Thymus (tissue), 11 donors: ENCODE measurements around the gene ACBD6. TPM values are rescaled to one million over a fixed set of nuclear protein-coding genes. Genes with fewer than 3 reads are reported as not detected.

ENCODE experiments used
- DNase-seq, 9 donors: peaks; one replicate each; pipeline ENCODE4 v3.0.0-alpha.2; 2013; ENCODE audit warnings: low spot score in 9 of 9, low read depth in 6 of 9, missing footprints in 1 of 9
- H3K27ac ChIP-seq, 2 donors: one replicate each; pipeline ENCODE4 v1.5.1; 2013; ENCODE audit warnings: control low read depth in 1 of 2, low read depth in 1 of 2, low read length in 1 of 2, mild to moderate bottlenecking in 1 of 2, moderate library complexity in 1 of 2
- H3K27me3 ChIP-seq, 2 donors: one replicate each; pipeline ENCODE4 v1.5.1; 2013; ENCODE audit warnings: low read length in 1 of 2; ENCODE audit not compliant: control insufficient read depth in 2 of 2, insufficient read depth in 1 of 2
- H3K36me3 ChIP-seq, 2 donors: one replicate each; pipeline ENCODE4 v1.5.1; 2013; ENCODE audit warnings: low read length in 1 of 2, mild to moderate bottlenecking in 1 of 2, moderate library complexity in 1 of 2; ENCODE audit not compliant: control insufficient read depth in 2 of 2, insufficient read depth in 2 of 2
- H3K4me1 ChIP-seq, 2 donors: one replicate each; pipeline ENCODE4 v1.5.1; 2013; ENCODE audit warnings: low read length in 2 of 2; ENCODE audit not compliant: control insufficient read depth in 2 of 2, insufficient read depth in 2 of 2
- H3K4me3 ChIP-seq, 2 donors: one replicate each; pipeline ENCODE4 v1.5.1; 2013; ENCODE audit warnings: low read length in 2 of 2, control low read depth in 1 of 2, mild to moderate bottlenecking in 1 of 2
- H3K9me3 ChIP-seq, 2 donors: one replicate each; pipeline ENCODE4 v1.5.1; 2013; ENCODE audit warnings: low read length in 1 of 2, mild to moderate bottlenecking in 1 of 2; ENCODE audit not compliant: control insufficient read depth in 2 of 2, insufficient read depth in 1 of 2
- WGBS: extraction: QIAGEN DNeasy Blood & Tissue Kit; methylation state at CpG from one replicate; pipeline ENCODE4 v1.1.7; 2013; 5-methylcytosine and 5-hydroxymethylcytosine counted together
- polyA plus RNA-seq: library from polyadenylated mRNA; stranded (reverse); fragments of 200-250 nt; gene quantifications from one replicate; pipeline ENCODE4 v1.2.3, GENCODE V29; 2013
- total RNA-seq: library from RNA; stranded (reverse); fragments of 120-200 nt; gene quantifications from one replicate; pipeline ENCODE4 v1.2.4, GENCODE V29; 2013
- donor health status: healthy.

The ACBD6 gene
- total and polyA plus RNA-seq, 2 donors: 35.0 to 48.7 TPM

GRCh38 chr1:180272395-180272794 lies 230.0 kb downstream of the ACBD6 start:
- H3K4me1 ChIP-seq: no peaks in the 10 kb centered on the region
- no peak for DNase-seq
- no peaks in the 10 kb centered on the region for H3K9me3 ChIP-seq
- H3K4me3 ChIP-seq: no peak overlapping the region
- peaks cover 0 to 9% of the 10 kb centered on the region in 2 donors for H3K36me3 ChIP-seq
- H3K27me3 ChIP-seq: no peaks in the 10 kb centered on the region
- no peak overlapping the region for H3K27ac ChIP-seq
- 96% methylated on average over 4 of the region's 4 CpGs for WGBS

DNA sequence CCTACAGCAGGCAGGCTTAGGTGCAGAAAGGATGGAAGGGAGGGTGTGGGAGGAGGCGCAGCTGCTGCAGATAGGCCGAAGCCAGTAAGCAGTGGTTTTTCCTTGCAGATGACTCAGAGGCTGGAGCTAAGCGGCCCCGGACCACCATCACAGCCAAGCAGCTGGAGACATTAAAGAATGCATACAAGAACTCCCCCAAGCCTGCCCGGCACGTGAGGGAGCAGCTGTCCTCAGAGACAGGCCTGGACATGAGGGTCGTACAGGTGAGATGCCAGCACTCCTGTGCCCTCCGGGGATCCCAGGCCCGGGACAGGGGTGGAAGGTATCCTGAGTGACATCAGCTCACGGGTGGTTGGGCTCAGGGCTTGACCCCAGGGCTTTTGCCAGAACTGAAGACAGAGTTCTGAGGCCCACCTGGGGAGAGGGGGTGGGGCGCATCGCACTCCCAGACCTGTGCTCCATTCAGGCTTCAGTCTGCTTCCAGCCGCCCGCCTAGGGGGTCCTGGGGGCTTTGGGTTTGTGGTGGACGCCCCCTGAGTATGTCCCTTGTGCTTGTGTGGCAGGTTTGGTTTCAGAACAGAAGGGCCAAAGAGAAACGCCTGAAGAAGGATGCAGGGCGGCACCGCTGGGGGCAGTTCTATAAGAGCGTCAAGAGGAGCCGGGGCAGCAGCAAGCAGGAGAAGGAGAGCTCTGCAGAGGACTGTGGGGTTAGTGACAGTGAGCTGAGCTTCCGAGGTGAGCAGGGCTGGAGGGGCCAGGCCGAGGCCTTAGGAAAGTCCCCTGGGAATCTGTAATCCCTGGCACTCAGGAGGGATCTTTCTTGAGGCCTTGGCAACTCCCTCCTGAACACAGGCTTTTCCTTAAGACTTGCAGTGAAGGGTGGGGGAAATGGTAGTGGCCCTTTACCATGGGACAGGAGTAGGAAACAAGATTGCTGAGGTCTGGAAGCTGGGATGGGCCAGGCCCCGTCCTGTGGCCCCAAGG lies 230.8 kb downstream of the ACBD6 start:
- no peaks in the 10 kb centered on the region for H3K27me3 ChIP-seq
- no peak overlapping the region for H3K4me3 ChIP-seq
- H3K4me1 ChIP-seq: no peaks in the 10 kb centered on the region
- peaks cover 0 to 9% of the 10 kb centered on the region in 2 donors for H3K36me3 ChIP-seq
- DNase-seq: no peak
- H3K27ac ChIP-seq: no peak overlapping the region
- WGBS: 93% methylated on average over 23 of the region's 23 CpGs
- H3K9me3 ChIP-seq: no peaks in the 10 kb centered on the region

DNA sequence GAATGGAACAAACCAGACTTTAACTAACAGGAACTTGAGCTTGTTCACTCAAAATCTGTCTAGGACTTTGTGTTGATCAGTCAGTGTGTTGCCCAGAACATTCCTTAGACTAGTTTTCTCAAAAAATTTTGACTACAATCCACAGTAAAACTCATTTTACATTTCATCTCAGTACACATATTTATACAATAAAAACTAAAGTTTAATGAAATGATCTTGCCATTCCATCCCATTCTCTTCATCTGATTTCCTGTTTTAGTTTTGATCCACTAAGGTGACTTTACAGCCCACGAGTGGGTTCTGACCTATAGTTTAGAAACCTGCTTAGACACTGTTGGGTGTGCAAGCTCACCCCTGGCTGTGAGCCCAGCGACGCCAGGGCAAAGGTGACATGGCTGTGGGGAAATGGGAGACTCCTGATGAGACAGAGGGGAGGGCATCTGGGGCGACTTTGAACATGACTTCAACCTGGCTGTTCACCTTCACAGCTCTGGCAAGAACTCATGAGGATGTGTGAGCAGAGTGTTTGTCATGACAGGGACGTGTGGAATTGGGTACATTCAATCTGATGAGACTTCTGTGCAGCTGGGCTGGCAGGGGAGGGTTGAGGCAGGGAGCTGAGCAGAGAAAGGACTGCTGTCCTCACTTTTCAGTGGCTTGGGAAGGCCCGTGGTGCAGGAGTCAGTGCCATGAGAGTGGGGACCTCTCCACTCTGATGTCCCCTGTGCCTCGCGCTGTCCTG lies 231.7 kb downstream of the ACBD6 start:
- no peak for DNase-seq
- Histone ChIP-seq H3K4me1 (no peaks in the 10 kb centered on the region), H3K9me3 (no peaks in the 10 kb centered on the region), H3K27ac (no peak overlapping the region), H3K4me3 (no peak overlapping the region), H3K27me3 (no peaks in the 10 kb centered on the region), H3K36me3 (peaks cover 0 to 9% of the 10 kb centered on the region in 2 donors)
- WGBS: 94% methylated on average over 8 of the region's 8 CpGs

DNA sequence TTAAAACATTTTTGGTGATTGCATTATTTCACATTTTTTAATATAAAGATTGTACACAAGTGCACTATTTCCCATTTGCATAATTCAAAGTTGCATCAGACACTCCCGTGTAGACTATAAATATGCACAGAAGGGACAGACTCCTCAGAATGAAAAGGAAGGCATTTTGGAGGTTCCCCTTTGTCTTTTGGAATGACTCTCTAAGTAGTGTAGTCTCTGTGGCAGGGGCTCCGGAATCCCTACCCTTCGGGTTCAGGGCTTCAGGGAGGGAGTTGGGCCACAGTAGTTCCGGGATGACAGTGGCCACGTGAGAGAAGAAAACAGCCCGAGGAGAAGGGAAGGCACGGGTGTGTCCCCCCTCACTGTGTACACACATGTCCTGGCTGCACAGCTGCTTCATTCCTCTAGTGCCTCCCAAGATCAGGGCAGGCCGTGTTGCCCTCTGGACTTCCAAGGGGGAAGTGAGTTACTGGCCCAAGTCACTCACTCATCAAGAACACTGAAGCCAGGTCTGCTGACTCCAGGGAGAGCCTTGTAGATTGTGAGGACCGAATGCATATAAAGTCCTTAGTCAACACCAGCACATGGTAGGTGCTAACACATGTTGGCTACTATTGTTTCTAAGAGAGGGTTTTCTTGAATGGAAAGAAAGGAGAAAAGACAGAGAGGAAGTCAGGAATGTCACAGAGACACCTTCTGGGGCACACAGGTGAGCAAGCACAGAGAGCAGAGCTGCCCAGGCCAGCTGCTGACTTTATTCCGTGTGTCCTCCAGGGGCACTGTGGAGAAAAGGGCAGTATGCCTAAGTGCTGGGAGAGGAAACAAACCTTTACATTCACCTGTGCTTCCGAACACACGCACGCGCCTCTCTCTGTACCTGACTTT lies 232.5 kb downstream of the ACBD6 start:
- H3K27ac ChIP-seq: no peak overlapping the region
- DNase-seq: peak in 1 of 9 donors; percentile 12
- no peaks in the 10 kb centered on the region for H3K9me3 ChIP-seq
- no peaks in the 10 kb centered on the region for H3K4me1 ChIP-seq
- no peaks in the 10 kb centered on the region for H3K27me3 ChIP-seq
- peaks cover 0 to 9% of the 10 kb centered on the region in 2 donors for H3K36me3 ChIP-seq
- H3K4me3 ChIP-seq: no peak overlapping the region
- 92% methylated on average over 14 of the region's 14 CpGs for WGBS

- Histone ChIP-seq H3K27me3 (no peaks in the 10 kb centered on the region), H3K4me3 (no peak overlapping the region), H3K4me1 (no peaks in the 10 kb centered on the region), H3K36me3 (no peaks in the 10 kb centered on the region), H3K27ac (no peak overlapping the region), H3K9me3 (no peaks in the 10 kb centered on the region)
- no peak for DNase-seq
- 94% methylated on average over 9 of the region's 9 CpGs for WGBS
These were observed 233.8 kb downstream of the ACBD6 start for GRCh38 chr1:180268556-180269075.

DNA sequence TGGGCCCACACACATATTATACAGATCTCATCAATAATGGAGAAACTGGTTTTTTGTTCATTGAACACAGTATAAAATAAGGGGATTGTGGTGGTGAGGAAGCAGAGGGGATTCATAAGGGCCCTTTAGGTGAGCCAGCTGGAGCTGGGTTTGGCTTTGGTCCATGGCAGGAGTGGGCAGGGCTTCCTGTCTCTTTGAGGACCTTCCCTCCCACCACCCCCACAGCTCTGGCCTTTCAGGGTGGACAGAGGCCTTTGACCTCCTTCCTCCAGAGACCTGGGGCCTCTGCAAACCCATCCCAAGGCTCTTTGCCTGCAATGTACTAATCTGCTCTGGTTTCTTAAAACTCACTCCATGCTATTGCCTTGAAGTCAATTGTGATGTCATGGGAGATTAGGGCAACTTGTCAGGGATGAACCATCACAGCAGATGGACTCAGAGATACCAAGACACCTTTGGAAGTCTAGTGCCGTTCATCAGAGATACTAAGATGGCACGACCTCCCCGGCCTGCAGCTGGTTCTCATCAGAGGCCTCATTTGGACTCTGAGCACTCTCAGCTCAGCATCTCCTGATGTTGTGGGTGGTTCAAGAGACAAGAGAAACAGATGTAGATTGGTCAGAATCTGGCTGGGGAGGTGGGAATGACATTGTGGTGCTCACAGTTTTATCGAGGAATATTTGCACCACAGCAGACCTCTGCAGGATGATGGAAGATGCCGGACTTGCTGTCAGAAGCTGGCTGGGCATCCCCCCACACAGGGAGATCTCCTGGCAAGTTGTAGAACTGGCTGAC lies 234.4 kb downstream of the ACBD6 start:
- WGBS: 94% methylated on average over 5 of the region's 5 CpGs
- no peak for DNase-seq
- no peaks in the 10 kb centered on the region for H3K9me3 ChIP-seq

DNA sequence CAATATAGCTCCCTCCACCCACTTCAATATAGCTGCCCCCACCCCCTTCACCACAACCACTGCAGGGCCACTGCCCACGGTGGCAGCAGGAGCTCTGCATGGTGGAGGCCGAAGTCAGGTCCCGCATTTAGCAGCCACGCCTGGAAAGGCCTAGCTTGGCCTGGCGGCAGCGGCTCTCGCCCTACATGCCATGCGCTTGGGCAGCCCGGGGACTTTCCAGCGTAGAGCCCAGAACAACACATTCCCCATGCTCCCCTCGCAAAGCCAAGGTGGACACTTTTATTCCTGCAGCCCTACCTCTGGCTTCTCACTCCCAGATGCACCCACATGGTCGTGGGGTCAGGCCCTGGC lies 235.2 kb downstream of the ACBD6 start:
- no peaks in the 10 kb centered on the region for H3K4me1 ChIP-seq
- no peaks in the 10 kb centered on the region for H3K9me3 ChIP-seq
- 96% methylated on average over 12 of the region's 12 CpGs for WGBS
- H3K4me3 ChIP-seq: no peak overlapping the region
- DNase-seq: no peak
- no peaks in the 10 kb centered on the region for H3K36me3 ChIP-seq
- peaks cover 0 to 5% of the 10 kb centered on the region in 2 donors for H3K27me3 ChIP-seq
- H3K27ac ChIP-seq: no peak overlapping the region

More for the DNA sequence above, 234.4 kb downstream of the ACBD6 start:
- Histone ChIP-seq H3K36me3 (no peaks in the 10 kb centered on the region), H3K4me1 (no peaks in the 10 kb centered on the region), H3K4me3 (no peak overlapping the region), H3K27me3 (peaks cover 0 to 3% of the 10 kb centered on the region in 2 donors), H3K27ac (no peak overlapping the region)
